ENCODE measurements around the gene JSRP1. TPM values are rescaled to one million over a fixed set of nuclear protein-coding genes. Genes with fewer than 3 reads are reported as not detected.
A peak's percentile ranks its signal among the peaks of the same experiment; 100 is the strongest.

Gene JSRP1, protein sequence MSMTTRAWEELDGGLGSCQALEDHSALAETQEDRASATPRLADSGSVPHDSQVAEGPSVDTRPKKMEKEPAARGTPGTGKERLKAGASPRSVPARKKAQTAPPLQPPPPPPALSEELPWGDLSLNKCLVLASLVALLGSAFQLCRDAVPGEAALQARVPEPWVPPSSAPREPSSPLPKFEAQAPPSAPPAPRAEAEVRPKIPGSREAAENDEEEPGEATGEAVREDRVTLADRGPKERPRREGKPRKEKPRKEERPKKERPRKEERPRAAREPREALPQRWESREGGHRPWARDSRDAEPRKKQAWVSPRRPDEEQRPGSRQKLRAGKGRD
- polyA plus RNA-seq (2012; ENCODE audit: low read depth, missing spikeins): 0.41 TPM

GRCh38 chr19:2255982-2256685, at the start of gene JSRP1:
Gene JSRP1 (minus strand): TSS chr19:2256417. CDS start chr19:2255314, 1,103 bp downstream.
- no peak for FAIRE-seq
- DNase-seq (ENCODE audit: insufficient read length, low spot score): no peak
- TF ChIP-seq SPI1 (IDR thresholded peaks at IDR 0.05; ENCODE audit: low read depth, low read length) (no peak), TAF1 (IDR thresholded peaks at IDR 0.05; ENCODE audit: low read depth, low read length) (no peak), PAX5 (IDR thresholded peaks at IDR 0.05; ENCODE audit: insufficient read depth, low read length, severe bottlenecking) (no peak), POU2F2 (IDR thresholded peaks at IDR 0.05; ENCODE audit: low read depth, low read length) (no peak)

DNA sequence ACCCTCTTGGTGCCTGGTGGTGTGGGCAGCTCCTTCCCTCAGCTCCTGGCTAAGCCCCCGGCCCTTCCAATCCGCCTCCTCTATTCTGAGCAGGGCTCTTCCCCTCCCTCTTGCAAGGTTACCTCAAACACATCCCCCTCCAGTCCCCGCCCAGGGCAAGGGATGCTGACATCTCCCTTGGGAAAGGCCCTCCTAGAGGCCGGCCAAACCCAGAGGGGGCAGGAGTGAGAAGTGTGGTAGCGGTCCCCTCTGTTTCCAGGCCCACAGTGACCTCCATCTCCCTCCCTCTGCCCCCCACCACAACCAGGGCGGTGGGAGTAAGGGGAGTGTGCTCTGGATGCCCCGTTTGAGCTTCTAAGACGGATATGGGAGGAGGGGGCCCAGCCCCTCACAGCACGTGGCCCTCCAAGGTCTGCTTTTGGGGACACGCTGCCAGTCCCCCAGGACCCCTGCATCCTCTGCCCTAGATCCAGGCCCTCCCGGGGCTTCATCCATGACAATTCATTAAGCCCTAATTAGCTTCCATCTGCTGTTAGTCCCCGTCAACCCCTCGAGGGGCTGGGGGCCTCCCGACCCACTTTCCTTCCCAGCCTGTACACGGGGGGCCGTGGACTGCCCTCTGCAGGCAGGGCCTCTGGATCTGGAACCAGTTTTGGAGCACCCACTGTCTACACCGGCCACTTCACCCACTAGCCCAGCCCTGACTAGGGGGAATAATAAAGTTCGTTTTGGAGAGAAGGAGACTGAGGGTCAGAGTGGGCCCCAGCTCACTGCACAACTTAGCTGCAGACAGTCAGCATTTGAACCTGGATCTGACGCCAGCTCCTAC, 49.4 kb upstream of the JSRP1 start:
- no peak for DNase-seq (ENCODE audit: insufficient read length, low spot score)
- FAIRE-seq: no peak
- TF ChIP-seq POLR2A (IDR thresholded peaks at IDR 0.05; ENCODE audit: low read depth, low read length) (no peak), PAX5 (IDR thresholded peaks at IDR 0.05; ENCODE audit: insufficient read depth, low read length, severe bottlenecking) (no peak), POLR2AphosphoS5 (IDR thresholded peaks at IDR 0.05; ENCODE audit: low read depth, low read length) (no peak; the same call in 1 of the 2 replicates), POU2F2 (IDR thresholded peaks at IDR 0.05; ENCODE audit: low read depth, low read length) (no peak), TAF1 (IDR thresholded peaks at IDR 0.05; ENCODE audit: low read depth, low read length) (no peak), SPI1 (IDR thresholded peaks at IDR 0.05; ENCODE audit: low read depth, low read length) (no peak)

- DNase-seq (ENCODE audit: insufficient read length, low spot score) (no peak), FAIRE-seq (no peak)
- TF ChIP-seq POLR2A (IDR thresholded peaks at IDR 0.05; ENCODE audit: low read depth, low read length) (no peak), PAX5 (IDR thresholded peaks at IDR 0.05; ENCODE audit: insufficient read depth, low read length, severe bottlenecking) (no peak), POLR2AphosphoS5 (IDR thresholded peaks at IDR 0.05; ENCODE audit: low read depth, low read length) (no peak), POU2F2 (IDR thresholded peaks at IDR 0.05; ENCODE audit: low read depth, low read length) (no peak), SPI1 (IDR thresholded peaks at IDR 0.05; ENCODE audit: low read depth, low read length) (no peak), TAF1 (IDR thresholded peaks at IDR 0.05; ENCODE audit: low read depth, low read length) (no peak)
Observed at GRCh38 chr19:2303211-2303798, 47.1 kb upstream of the JSRP1 start.

- TF ChIP-seq POLR2AphosphoS5 (IDR thresholded peaks at IDR 0.05; ENCODE audit: low read depth, low read length) (peak; percentile 63; the same call in 1 of the 2 replicates), PAX5 (IDR thresholded peaks at IDR 0.05; ENCODE audit: insufficient read depth, low read length, severe bottlenecking) (no peak), POLR2A (IDR thresholded peaks at IDR 0.05; ENCODE audit: low read depth, low read length) (0 out of 2 replicates have a peak, but pooled peaks have one; percentile 15)
- DNase-seq (ENCODE audit: insufficient read length, low spot score) (no peak), FAIRE-seq (no peak)
Observed at GRCh38 chr19:2302319-2303210, 46.3 kb upstream of the JSRP1 start.

DNA sequence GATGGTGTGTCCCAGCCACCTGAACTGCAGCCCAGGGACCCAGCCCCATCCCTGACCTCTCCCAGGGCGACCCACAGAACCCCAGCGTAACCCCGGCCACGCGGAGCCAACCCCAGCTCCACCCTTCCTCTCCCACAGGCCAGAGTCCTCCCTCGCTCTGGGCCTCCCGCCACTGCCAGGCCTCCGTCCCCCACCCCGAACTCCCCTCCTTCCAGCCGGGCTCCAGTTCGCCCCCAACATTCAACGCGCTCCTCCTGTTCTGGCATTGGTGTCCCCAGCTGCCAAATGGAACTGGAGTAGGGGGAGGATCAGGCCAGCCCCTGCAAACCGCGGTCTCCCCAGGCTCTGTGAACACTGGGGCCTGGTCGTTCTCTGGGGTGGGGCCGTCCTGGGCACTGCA, 44.3 kb upstream of the JSRP1 start:
- FAIRE-seq (no peak), DNase-seq (ENCODE audit: insufficient read length, low spot score) (no peak)
- TF ChIP-seq POLR2A (IDR thresholded peaks at IDR 0.05; ENCODE audit: low read depth, low read length) (no peak; the same call in 1 of the 2 replicates), SPI1 (IDR thresholded peaks at IDR 0.05; ENCODE audit: low read depth, low read length) (no peak), PAX5 (IDR thresholded peaks at IDR 0.05; ENCODE audit: insufficient read depth, low read length, severe bottlenecking) (no peak), POU2F2 (IDR thresholded peaks at IDR 0.05; ENCODE audit: low read depth, low read length) (no peak), TAF1 (IDR thresholded peaks at IDR 0.05; ENCODE audit: low read depth, low read length) (no peak), POLR2AphosphoS5 (IDR thresholded peaks at IDR 0.05; ENCODE audit: low read depth, low read length) (no peak)

- TF ChIP-seq POU2F2 (IDR thresholded peaks at IDR 0.05; ENCODE audit: low read depth, low read length) (no peak), POLR2A (IDR thresholded peaks at IDR 0.05; ENCODE audit: low read depth, low read length) (no peak), POLR2AphosphoS5 (IDR thresholded peaks at IDR 0.05; ENCODE audit: low read depth, low read length) (peak; percentile 23; the same call in 1 of the 2 replicates)
- FAIRE-seq (no peak), DNase-seq (ENCODE audit: insufficient read length, low spot score) (no peak)
Observed at GRCh38 chr19:2296141-2296540, 39.9 kb upstream of the JSRP1 start.

DNA sequence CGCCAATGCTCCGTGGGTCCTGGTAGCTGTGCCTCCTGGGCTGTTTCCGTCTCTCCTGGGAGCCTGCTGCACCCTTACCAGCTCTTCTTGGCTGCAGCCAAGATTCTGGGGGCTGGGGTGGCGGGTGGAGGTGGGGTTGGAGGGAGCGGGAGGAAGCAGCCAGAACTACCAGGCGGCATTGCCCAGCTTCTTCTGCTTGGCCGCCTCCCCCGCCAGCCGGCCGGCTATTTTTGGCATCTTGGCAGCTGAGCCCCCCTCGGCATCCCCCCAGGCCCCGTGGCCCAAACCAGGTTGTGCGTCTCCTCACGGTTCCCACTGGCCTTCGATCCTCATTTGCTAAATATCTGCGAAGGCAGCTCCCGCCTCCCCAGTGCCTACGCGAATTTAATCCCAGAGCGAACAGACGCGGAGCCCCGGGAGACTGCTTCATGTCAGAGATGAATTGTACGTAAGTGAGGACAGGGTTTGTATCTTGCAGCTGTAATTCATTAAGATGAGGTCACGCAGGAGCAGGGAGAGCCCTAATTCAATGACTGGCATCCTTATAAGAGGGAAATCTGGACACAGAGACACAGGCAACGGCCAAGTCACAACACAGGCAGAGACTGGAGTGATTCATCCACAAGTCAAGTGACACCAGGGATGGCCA, 38.6 kb upstream of the JSRP1 start:
- FAIRE-seq: no peak
- no peak for DNase-seq (ENCODE audit: insufficient read length, low spot score)
- TF ChIP-seq POLR2AphosphoS5 (IDR thresholded peaks at IDR 0.05; ENCODE audit: low read depth, low read length) (no peak; the same call in 1 of the 2 replicates), PAX5 (IDR thresholded peaks at IDR 0.05; ENCODE audit: insufficient read depth, low read length, severe bottlenecking) (no peak), POU2F2 (IDR thresholded peaks at IDR 0.05; ENCODE audit: low read depth, low read length) (no peak)

DNA sequence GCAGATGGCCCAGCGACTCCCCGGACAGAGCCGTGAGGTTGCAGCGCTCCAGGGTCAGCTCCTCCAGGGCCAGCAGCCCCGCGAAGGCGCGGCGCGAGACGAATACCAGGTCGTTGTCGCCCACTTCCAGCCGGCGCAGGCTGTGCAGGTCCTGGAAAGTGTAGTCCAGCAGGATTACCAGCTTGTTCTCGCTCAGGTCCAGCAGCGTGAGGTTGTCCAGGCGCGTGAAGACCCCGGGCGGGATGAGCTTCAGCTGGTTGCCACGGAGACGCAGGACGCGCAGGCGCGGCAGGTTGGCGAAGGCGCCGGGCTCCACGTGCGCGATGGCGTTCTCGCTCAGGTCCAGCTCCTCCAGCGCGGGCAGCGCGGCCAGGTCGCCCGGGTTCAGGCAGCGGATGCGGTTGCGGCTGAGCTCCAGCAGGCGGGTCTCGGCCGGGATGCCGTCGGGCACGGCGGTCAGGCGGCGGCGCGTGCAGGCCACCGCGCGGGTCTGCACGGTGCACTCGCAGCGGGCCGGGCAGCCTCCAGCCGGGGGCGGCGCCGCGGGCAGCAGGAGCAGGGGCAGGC, 35.1 kb upstream of the JSRP1 start:
- no peak for FAIRE-seq
- TF ChIP-seq SPI1 (IDR thresholded peaks at IDR 0.05; ENCODE audit: low read depth, low read length): no peak
- TF ChIP-seq TAF1 (IDR thresholded peaks at IDR 0.05; ENCODE audit: low read depth, low read length): no peak
- TF ChIP-seq POLR2AphosphoS5 (IDR thresholded peaks at IDR 0.05; ENCODE audit: low read depth, low read length): no peak; the same call in 1 of the 2 replicates
- no peak for TF ChIP-seq POU2F2 (IDR thresholded peaks at IDR 0.05; ENCODE audit: low read depth, low read length)
- TF ChIP-seq PAX5 (IDR thresholded peaks at IDR 0.05; ENCODE audit: insufficient read depth, low read length, severe bottlenecking): no peak
- no peak for TF ChIP-seq POLR2A (IDR thresholded peaks at IDR 0.05; ENCODE audit: low read depth, low read length)

More for the DNA sequence above, 35.1 kb upstream of the JSRP1 start:
- no peak for DNase-seq (ENCODE audit: insufficient read length, low spot score)

Measured in GM12891 (cell line).